ENCODE results near the gene PACS2.
"Not testable (repeated sequence)": the region's sequence is repeated elsewhere in the genome, so short reads cannot be mapped to it uniquely, and the experiment has no call there.

The PACS2 gene

DNA sequence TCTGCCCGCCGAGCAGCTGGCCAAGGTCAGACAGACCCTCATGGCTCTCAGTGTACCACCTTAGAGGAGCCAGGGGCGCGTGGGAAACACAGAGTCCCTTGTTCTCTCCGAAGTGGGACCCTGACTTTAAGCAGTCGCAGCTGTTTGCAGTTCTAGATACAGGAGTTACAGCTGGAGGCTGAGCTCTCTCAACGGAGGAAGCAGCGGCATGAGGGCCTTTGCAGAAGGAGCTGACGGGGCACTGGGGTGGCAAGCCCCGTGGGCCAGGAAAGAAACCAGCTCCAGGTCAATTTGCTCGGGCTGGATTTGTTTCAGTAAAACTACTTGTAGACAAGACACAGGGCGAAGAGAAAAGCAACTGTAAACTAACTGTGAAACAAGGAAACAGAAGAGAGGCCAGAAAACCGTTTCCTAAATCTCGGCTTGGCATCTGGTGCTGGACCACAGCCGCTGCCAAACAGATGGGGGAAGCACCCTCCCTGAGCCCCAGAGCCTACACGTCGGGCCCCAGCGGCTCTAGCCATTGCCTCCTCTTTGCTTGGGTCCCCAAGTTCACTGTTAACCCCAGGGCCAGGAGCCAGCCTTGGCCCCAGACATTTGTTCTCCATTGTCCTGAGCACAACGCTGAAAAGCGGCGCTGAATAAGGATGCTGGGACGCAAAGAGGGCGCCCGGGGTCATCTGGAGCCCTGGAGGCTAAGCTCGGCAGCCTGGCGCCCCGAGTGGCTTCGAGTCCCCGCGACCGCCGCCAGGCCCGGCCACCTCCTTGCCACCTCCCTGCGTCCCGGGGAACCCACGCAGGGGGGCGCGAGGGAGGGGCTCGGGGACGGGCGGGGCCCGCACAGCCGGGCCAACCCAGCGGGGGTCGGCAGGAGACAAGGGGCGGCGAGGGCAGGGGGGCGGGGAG lies 914 bp upstream of the PACS2 start:
- DNase-seq (ENCODE audit: low read depth in 1 of 2, low spot score in 1 of 2): peak in 1 of 2 donors; percentile 50

DNA sequence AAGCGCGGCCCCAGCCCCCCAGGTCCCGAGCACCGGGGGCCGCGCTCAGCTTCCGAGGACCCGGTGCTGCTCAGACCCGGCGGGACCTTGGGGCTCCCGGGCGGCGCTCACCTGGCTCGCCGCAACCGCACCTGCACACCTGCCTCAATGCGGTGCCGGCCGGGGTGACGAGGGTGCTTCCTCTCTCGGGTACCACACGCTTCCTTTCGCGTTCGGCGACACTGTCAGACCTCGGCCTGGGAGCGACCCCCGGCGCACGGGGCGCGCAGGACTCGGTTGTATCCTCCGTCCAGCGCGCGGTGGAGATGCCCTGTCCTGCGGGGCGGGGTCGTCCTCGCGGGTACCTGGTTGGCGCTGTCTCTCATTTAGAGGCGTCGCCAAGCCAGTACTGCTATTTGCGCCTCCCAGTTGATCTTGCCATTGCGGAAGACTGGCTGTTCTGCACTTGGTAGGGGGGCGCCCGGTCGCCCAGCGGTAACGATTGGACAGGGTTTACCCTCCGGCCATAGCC lies 718 bp downstream of the PACS2 start:
- DNase-seq (ENCODE audit: low read depth in 1 of 2, low spot score in 1 of 2): peak; percentile 28 to 39

GRCh38 chr14:105315941-105316576 lies 1.5 kb downstream of the PACS2 start:
- no peak for DNase-seq (ENCODE audit: low read depth in 1 of 2, low spot score in 1 of 2)

- no peak for DNase-seq (ENCODE audit: low read depth in 1 of 2, low spot score in 1 of 2)
Observed at GRCh38 chr14:105316577-105316941, 2.0 kb downstream of the PACS2 start.

DNA sequence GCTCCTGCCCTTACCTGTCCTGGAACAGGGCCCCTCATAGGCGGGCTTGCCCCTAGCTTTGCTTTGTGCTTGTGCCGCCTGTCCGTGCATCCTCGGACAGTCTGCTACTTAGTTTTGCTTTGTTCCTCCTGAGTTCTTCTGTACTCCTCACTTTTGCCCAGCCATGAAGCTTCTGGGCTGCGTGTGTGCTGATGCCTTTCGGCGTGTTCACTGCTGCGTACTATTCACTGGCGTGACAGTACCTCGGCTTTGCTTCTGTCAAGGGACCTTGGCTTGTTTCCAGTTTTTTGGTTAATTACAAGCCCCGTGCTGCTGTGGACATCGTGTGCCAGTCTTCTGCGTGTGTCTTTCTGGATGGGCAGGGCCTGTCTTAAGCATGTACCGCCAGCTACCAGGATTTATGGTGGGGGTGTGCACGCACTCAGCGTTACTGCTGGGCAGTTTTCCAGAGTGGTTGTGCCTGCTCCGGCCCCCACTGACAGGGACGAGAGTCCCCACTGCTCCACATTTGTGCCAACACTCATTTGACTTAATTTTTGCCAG lies 2.5 kb downstream of the PACS2 start:
- no peak for DNase-seq (ENCODE audit: low read depth in 1 of 2, low spot score in 1 of 2)

GRCh38 chr14:105317546-105317945 lies 3.0 kb downstream of the PACS2 start:
- DNase-seq (ENCODE audit: low read depth in 1 of 2, low spot score in 1 of 2): no peak

DNA sequence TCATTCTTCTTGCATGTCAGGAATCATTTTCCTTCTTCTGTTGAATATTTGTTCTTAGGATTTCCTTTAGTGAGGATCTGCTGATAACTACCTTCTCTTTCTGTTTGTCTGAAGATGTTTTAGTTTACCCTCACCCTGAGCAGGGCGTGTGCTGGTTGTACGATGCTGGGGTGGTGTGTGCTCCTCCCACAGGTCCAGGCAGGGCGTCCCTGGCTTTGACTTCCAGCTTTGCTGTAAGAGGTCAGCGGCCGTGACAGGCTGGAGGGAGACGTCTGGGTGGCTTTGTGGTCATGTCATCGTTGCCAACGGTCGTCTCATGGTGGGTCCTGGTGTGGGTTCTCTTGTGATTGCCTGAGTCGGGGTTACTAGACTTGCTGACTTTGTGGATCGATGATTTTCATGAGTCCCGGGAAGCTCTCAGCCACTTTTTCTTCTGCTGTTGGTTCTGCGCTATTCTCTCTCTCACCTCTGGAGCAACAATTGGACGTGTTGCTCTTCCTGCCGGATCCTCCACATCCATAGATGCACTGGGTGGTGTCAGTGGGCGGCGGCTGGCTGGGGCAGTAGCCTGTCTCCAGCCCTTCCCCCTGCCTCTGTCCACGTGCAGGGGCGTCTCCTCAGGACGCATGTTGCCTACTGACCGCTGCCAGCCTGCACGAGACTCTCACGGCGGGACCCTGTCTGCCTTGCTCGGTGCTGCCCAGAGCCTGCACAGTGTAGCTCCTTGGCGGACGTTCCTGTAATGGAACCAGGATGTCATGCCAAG lies 8.4 kb downstream of the PACS2 start:
- no peak for DNase-seq (ENCODE audit: low read depth in 1 of 2, low spot score in 1 of 2)

DNA sequence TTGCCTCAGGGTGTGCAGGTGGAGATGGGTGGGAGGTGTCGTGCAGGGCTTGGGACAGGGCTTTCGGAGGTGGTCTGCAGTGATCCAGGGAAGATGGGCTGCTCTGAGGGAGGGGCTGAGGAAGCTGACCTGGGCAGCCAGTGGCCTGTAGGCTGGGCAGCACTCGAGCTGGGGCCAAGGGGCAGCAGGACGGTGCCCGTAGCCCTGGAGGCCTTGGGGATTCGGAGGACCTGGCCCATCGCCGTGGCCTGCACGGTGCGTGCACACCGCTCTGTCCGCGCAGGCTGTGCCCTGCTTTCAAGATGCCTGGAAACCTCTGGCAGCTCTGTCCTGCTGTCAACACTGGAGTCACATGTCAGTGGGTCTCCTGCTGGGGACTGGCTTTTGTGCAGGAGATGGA lies 9.1 kb downstream of the PACS2 start:
- no peak for DNase-seq (ENCODE audit: low read depth in 1 of 2, low spot score in 1 of 2)

GRCh38 chr14:105324080-105324778 lies 9.7 kb downstream of the PACS2 start:
- DNase-seq (ENCODE audit: low read depth in 1 of 2, low spot score in 1 of 2): no peak

- DNase-seq (ENCODE audit: low read depth in 1 of 2, low spot score in 1 of 2): no peak
Observed at GRCh38 chr14:105324871-105325270, 10.3 kb downstream of the PACS2 start.

DNA sequence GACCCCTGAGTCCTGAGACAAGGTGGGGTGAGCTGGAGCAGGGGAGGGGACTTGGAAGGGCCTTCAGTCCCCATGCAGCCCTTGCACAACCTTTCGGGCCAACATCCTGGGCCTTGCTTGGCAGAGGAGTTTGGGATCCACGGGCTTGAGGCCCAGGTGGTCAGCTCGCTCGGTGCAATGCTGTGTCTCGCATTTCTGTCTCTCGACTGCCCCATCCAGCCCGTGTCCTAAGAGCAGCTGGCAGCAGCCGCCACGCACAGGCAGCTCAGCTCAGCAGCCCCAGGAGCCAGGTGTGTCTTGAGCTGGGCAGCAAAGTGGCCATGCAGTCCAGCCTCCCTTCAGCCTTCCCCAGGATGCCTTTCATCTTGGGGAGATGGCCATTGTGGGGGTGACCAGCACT lies 10.8 kb downstream of the PACS2 start:
- no peak for DNase-seq (ENCODE audit: low read depth in 1 of 2, low spot score in 1 of 2)

- no peak for DNase-seq (ENCODE audit: low read depth in 1 of 2, low spot score in 1 of 2)
Observed at GRCh38 chr14:105325716-105326567, 11.4 kb downstream of the PACS2 start.

DNA sequence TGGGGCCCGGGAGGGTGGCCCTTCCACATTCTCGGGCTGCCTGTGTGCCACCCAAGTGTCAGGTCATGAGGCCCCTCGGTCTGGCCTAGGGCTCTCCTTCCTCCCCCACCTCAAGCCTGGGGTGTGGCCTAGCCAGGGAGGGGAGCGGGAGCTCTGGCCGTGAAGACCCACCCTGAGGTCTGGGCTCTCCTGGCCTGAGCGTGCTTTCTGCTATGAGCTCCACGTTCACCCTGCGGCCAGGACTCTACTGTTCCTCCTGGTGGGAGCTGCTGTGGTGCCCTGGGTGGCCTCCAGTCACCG lies 12.0 kb downstream of the PACS2 start:
- no peak for DNase-seq (ENCODE audit: low read depth in 1 of 2, low spot score in 1 of 2)

GRCh38 chr14:105326891-105327694 lies 12.5 kb downstream of the PACS2 start:
- no peak for DNase-seq (ENCODE audit: low read depth in 1 of 2, low spot score in 1 of 2)

DNA sequence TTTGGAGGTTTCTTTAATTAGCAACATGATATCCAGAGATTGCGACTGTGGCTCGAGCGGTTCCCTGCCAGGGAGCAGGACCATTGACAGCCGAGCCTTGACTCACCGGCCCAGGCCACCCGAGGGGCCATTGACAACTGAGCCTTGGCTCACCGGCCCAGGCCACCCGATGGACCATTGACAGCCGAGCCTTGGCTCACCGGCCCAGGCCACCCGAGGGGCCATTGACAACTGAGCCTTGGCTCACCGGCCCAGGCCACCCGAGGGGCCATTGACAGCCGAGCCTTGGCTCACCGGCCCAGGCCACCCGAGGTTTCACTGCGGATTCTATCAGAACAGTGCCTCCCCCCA lies 13.1 kb downstream of the PACS2 start:
- not testable (repeated sequence) for DNase-seq (ENCODE audit: low read depth in 1 of 2, low spot score in 1 of 2)

- DNase-seq (ENCODE audit: low read depth in 1 of 2, low spot score in 1 of 2): no peak
Observed at GRCh38 chr14:105328070-105328677, 13.6 kb downstream of the PACS2 start.

GRCh38 chr14:105328678-105329390 lies 14.3 kb downstream of the PACS2 start:
- DNase-seq (ENCODE audit: low read depth in 1 of 2, low spot score in 1 of 2): no peak

DNA sequence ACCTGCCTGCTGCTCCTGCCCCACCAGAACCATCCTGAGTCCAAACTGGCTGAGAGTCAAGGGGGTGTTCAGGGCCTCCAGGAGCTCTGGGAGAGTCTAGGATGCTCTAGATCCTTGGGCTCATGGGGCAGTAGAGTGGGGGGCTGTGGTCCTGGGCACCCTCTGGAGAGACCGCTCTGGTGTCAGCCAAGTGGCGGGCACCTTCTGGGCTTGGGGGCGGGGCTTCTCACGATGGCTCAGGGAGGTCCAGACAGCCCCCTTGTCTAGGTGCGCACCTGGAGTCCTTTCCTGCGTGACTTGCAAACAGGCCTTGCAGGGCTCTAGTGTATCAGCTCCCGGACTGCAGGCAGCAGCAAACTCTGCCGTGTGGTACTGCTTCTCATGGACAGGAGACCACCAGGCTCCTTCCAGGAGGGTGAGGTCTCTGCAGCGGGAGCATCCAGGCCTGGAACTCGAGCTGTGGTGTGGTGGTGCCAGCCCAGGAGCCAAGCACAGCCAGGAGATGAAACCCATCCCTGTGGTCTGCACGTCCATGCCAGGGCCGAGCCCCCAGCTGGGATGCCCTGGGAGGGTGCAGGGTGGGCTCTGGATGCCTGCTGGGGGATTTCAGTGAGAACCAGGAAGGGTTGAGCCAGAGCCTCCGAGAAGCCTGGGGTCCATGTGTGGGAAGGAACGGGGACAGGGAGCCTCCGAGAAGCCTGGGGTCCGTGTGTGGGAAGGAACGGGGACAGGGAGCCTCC lies 15.0 kb downstream of the PACS2 start:
- DNase-seq (ENCODE audit: low read depth in 1 of 2, low spot score in 1 of 2): no peak

All from activated T-helper 1 cell treated with anti-CD3 and anti-CD28 coated beads, Interleukin-2, amount 50 U/mL, for 16 hours (primary cell).